Liver (tissue), 9 donors: Measurements from ENCODE around the gene ADAMTS19. TPM values are rescaled to one million over a fixed set of nuclear protein-coding genes. Genes with fewer than 3 reads are reported as not detected.

Source experiments
- DNase-seq: peaks from one replicate; pipeline ENCODE4 v3.0.0-alpha.2; 2017; ENCODE audit warnings: low spot score
- H3K27ac ChIP-seq, 2 donors: one replicate each; pipeline ENCODE4 v1.7.0; 2013; ENCODE audit warnings: inconsistent platforms in 2 of 2, low read length in 2 of 2, control low read depth in 1 of 2, low read depth in 1 of 2, mild to moderate bottlenecking in 1 of 2
- H3K27me3 ChIP-seq, 4 donors: one replicate each; pipeline versions ENCODE4 v1.6.1 to v1.7.0; 2013; ENCODE audit warnings: low read length in 3 of 4, inconsistent platforms in 1 of 4, mild to moderate bottlenecking in 1 of 4, moderate library complexity in 1 of 4; ENCODE audit not compliant: control insufficient read depth in 4 of 4, insufficient read depth in 4 of 4
- H3K36me3 ChIP-seq, 4 donors: one replicate each; pipeline versions ENCODE4 v1.6.1 to v1.7.0; 2013; ENCODE audit warnings: low read length in 3 of 4, mild to moderate bottlenecking in 3 of 4, low read depth in 1 of 4, moderate library complexity in 1 of 4; ENCODE audit not compliant: control insufficient read depth in 4 of 4, insufficient read depth in 3 of 4
- H3K4me1 ChIP-seq, 4 donors: one replicate each; pipeline versions ENCODE4 v1.6.1 to v1.7.0; 2013; ENCODE audit warnings: low read length in 3 of 4, mild to moderate bottlenecking in 3 of 4, moderate library complexity in 1 of 4; ENCODE audit not compliant: control insufficient read depth in 4 of 4, insufficient read depth in 4 of 4
- H3K4me3 ChIP-seq, 3 donors: one replicate each; pipeline versions ENCODE4 v1.6.1 to v1.7.0; 2013; ENCODE audit warnings: low read length in 3 of 3, control low read depth in 1 of 3, low read depth in 1 of 3, mild to moderate bottlenecking in 1 of 3
- H3K9ac ChIP-seq, 2 donors: one replicate each; pipeline ENCODE4 v1.7.0; 2013; ENCODE audit warnings: low read length in 2 of 2, mild to moderate bottlenecking in 2 of 2, moderate library complexity in 2 of 2, control low read depth in 1 of 2, low read depth in 1 of 2
- H3K9me3 ChIP-seq, 4 donors: one replicate each; pipeline versions ENCODE4 v1.6.1 to v1.7.0; 2013; ENCODE audit warnings: low read length in 3 of 4; ENCODE audit not compliant: control insufficient read depth in 4 of 4
- EGR1 ChIP-seq, 2 donors: IDR thresholded peaks; 2 replicates each; pipeline ENCODE4 v1.6.1; 2016 to 2018; ENCODE audit warnings: antibody characterized with exemption in 2 of 2, low read depth in 2 of 2
- FOXA1 ChIP-seq: IDR thresholded peaks from 2 replicates; pipeline ENCODE4 v1.6.1; 2016; ENCODE audit warnings: antibody characterized with exemption
- FOXA2 ChIP-seq: IDR thresholded peaks from 2 replicates; pipeline ENCODE4 v1.6.1; 2016; ENCODE audit warnings: antibody characterized with exemption
- GABPA ChIP-seq, 2 donors: IDR thresholded peaks in 1 of 2; conservative IDR thresholded peaks in 1 of 2; 2 replicates each; pipeline ENCODE4 v1.6.1; 2016; ENCODE audit warnings: antibody characterized with exemption in 2 of 2, mild to moderate bottlenecking in 1 of 2, moderate library complexity in 1 of 2
- HNF4A ChIP-seq, 2 donors: conservative IDR thresholded peaks; 2 replicates each; pipeline ENCODE4 v1.6.1; 2016; ENCODE audit warnings: antibody characterized with exemption in 2 of 2, mild to moderate bottlenecking in 2 of 2
- HNF4G ChIP-seq: IDR thresholded peaks from 2 replicates; pipeline ENCODE4 v1.6.1; 2016; ENCODE audit warnings: antibody characterized with exemption
- JUND ChIP-seq, 2 donors: IDR thresholded peaks; 2 replicates each; pipeline ENCODE4 v1.6.1; 2016; ENCODE audit warnings: antibody characterized with exemption in 2 of 2
- NR2F2 ChIP-seq: IDR thresholded peaks from 2 replicates; pipeline ENCODE4 v1.6.1; 2016; ENCODE audit warnings: antibody characterized with exemption
- RAD21 ChIP-seq, 2 donors: IDR thresholded peaks; 2 replicates each; pipeline ENCODE4 v1.6.1; 2016; ENCODE audit warnings: antibody characterized with exemption in 2 of 2, mild to moderate bottlenecking in 2 of 2
- RXRA ChIP-seq, 2 donors: IDR thresholded peaks; 2 replicates each; pipeline ENCODE4 v1.6.1; 2017 to 2018; ENCODE audit warnings: antibody characterized with exemption in 2 of 2, mild to moderate bottlenecking in 1 of 2
- SP1 ChIP-seq: IDR thresholded peaks from 2 replicates; pipeline ENCODE4 v1.6.1; 2018; ENCODE audit warnings: antibody characterized with exemption, mild to moderate bottlenecking
- TAF1 ChIP-seq: conservative IDR thresholded peaks from 2 replicates; pipeline ENCODE4 v1.6.1; 2016; ENCODE audit warnings: antibody characterized with exemption, mild to moderate bottlenecking
- YY1 ChIP-seq: IDR thresholded peaks from 2 replicates; pipeline ENCODE4 v1.6.1; 2016; ENCODE audit warnings: antibody characterized with exemption, mild to moderate bottlenecking
- WGBS: extraction: QIAGEN DNeasy Blood & Tissue Kit; methylation state at CpG from one replicate; pipeline ENCODE4 v1.1.7; 2013; 5-methylcytosine and 5-hydroxymethylcytosine counted together
- polyA plus RNA-seq, 2 donors: library from polyadenylated mRNA; stranded (reverse) in 1 of 2; unstranded in 1 of 2; fragments of 200-250 nt in 1 of 2; fragments of >200 nt in 1 of 2; fragmentation: Nextera tagmentation in 1 of 2; extraction: Ambion mirVana in 1 of 2; gene quantifications; one replicate each; pipeline versions ENCODE4 v1.2.1 to v1.2.3, GENCODE V29; 2013 to 2015
- total RNA-seq, 2 donors: library from RNA; depleted of rRNA; stranded (reverse); fragments of >200 nt; gene quantifications; one replicate each; pipeline ENCODE4 v1.2.3, GENCODE V29; 2014
- TF ChIP-seq, protein P1 (sequence below): IDR thresholded peaks from 2 replicates; pipeline ENCODE4 v1.6.1; 2016; ENCODE audit warnings: antibody characterized with exemption, mild to moderate bottlenecking
- TF ChIP-seq, protein P2 (sequence below): IDR thresholded peaks from 2 replicates; pipeline ENCODE4 v1.6.1; 2016; ENCODE audit warnings: antibody characterized with exemption
- TF ChIP-seq, protein P3 (sequence below): IDR thresholded peaks from 2 replicates; pipeline ENCODE4 v1.6.1; 2016; ENCODE audit warnings: antibody characterized with exemption
- TF ChIP-seq, protein P4 (sequence below): IDR thresholded peaks from 2 replicates; pipeline ENCODE4 v1.6.1; 2016; ENCODE audit warnings: antibody characterized with exemption
- donor health status: healthy.
- donor health status: healthy.
- donor health status: healthy.
- donor health status: healthy.
- donor health status: healthy.

ADAMTS19 gene
- total and polyA plus RNA-seq, 4 donors: 0.09 TPM; not detected in 3

DNA sequence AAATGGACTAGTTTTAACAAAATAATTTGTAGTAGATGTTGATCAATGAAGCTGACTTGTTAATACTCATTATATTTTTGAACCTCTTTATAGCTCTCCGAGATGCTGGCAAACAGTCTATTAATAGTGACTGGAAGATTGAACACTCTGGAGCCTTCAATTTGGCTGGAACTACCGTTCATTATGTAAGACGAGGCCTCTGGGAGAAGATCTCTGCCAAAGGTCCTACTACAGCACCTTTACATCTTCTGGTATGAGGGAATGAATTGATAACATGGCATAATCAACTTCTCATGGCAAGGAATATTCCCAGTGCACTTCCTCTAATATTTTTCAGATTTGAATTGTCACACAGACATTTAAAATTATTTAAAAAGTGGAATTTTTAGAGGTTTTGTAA, 219.6 kb downstream of the ADAMTS19 start:
- no peak overlapping the region for H3K9ac ChIP-seq
- peaks cover 0 to 3% (median 0%) of the 10 kb centered on the region in 4 donors for H3K27me3 ChIP-seq
- no peak overlapping the region for H3K4me3 ChIP-seq
- no peak overlapping the region for H3K27ac ChIP-seq
- TF ChIP-seq HNF4A (conservative IDR thresholded peaks at IDR 0.05): no peak
- TF ChIP-seq RXRA (IDR thresholded peaks at IDR 0.05): no peak
- TF ChIP-seq GABPA (IDR thresholded peaks at IDR 0.05 in 1 of 2, conservative IDR thresholded peaks at IDR 0.05 in 1 of 2): no peak
- TF ChIP-seq, protein P1, sequence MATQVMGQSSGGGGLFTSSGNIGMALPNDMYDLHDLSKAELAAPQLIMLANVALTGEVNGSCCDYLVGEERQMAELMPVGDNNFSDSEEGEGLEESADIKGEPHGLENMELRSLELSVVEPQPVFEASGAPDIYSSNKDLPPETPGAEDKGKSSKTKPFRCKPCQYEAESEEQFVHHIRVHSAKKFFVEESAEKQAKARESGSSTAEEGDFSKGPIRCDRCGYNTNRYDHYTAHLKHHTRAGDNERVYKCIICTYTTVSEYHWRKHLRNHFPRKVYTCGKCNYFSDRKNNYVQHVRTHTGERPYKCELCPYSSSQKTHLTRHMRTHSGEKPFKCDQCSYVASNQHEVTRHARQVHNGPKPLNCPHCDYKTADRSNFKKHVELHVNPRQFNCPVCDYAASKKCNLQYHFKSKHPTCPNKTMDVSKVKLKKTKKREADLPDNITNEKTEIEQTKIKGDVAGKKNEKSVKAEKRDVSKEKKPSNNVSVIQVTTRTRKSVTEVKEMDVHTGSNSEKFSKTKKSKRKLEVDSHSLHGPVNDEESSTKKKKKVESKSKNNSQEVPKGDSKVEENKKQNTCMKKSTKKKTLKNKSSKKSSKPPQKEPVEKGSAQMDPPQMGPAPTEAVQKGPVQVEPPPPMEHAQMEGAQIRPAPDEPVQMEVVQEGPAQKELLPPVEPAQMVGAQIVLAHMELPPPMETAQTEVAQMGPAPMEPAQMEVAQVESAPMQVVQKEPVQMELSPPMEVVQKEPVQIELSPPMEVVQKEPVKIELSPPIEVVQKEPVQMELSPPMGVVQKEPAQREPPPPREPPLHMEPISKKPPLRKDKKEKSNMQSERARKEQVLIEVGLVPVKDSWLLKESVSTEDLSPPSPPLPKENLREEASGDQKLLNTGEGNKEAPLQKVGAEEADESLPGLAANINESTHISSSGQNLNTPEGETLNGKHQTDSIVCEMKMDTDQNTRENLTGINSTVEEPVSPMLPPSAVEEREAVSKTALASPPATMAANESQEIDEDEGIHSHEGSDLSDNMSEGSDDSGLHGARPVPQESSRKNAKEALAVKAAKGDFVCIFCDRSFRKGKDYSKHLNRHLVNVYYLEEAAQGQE: no peak
- TF ChIP-seq, protein P2, sequence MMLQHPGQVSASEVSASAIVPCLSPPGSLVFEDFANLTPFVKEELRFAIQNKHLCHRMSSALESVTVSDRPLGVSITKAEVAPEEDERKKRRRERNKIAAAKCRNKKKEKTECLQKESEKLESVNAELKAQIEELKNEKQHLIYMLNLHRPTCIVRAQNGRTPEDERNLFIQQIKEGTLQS: no peak
- TF ChIP-seq RAD21 (IDR thresholded peaks at IDR 0.05): no peak
- TF ChIP-seq EGR1 (IDR thresholded peaks at IDR 0.05; ENCODE audit: low read depth in 2 of 2): no peak
- TF ChIP-seq, protein P3, sequence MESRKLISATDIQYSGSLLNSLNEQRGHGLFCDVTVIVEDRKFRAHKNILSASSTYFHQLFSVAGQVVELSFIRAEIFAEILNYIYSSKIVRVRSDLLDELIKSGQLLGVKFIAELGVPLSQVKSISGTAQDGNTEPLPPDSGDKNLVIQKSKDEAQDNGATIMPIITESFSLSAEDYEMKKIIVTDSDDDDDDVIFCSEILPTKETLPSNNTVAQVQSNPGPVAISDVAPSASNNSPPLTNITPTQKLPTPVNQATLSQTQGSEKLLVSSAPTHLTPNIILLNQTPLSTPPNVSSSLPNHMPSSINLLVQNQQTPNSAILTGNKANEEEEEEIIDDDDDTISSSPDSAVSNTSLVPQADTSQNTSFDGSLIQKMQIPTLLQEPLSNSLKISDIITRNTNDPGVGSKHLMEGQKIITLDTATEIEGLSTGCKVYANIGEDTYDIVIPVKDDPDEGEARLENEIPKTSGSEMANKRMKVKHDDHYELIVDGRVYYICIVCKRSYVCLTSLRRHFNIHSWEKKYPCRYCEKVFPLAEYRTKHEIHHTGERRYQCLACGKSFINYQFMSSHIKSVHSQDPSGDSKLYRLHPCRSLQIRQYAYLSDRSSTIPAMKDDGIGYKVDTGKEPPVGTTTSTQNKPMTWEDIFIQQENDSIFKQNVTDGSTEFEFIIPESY: no peak
- no peak for TF ChIP-seq NR2F2
- TF ChIP-seq FOXA1: no peak
- TF ChIP-seq, protein P4, sequence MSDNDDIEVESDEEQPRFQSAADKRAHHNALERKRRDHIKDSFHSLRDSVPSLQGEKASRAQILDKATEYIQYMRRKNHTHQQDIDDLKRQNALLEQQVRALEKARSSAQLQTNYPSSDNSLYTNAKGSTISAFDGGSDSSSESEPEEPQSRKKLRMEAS: no peak
- no peak for TF ChIP-seq FOXA2
- no peak for TF ChIP-seq TAF1
- DNase-seq: no peak
- H3K9me3 ChIP-seq: no peaks in the 10 kb centered on the region
- WGBS: 54% methylated on average over 3 of the region's 3 CpGs
- no peaks in the 10 kb centered on the region for H3K4me1 ChIP-seq
- no peaks in the 10 kb centered on the region for H3K36me3 ChIP-seq

DNA sequence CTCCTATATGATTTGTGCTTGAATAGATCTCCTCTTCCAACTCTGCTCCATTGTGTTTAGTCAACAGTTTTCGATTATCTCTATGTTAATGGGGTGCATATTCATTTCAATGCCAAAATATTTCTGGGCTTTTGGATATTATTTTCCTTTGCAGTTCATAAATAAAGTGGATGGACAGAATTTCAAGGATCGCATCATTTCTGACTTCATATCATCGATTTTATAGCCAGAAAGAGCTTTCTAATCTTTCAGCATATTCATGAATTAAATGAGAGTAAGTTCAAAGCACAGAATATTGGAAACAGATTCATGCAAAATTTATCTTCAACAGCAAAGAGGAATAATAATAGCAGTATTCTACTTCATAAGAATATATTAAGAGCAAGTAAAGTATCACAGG, 227.8 kb downstream of the ADAMTS19 start:
- H3K36me3 ChIP-seq: no peaks in the 10 kb centered on the region
- no peak overlapping the region for H3K4me3 ChIP-seq
- peaks cover 0 to 3% (median 0%) of the 10 kb centered on the region in 4 donors for H3K27me3 ChIP-seq
- no peak for DNase-seq
- 76% methylated on average over 3 of the region's 3 CpGs for WGBS
- H3K27ac ChIP-seq: no peak overlapping the region
- H3K9me3 ChIP-seq: no peaks in the 10 kb centered on the region
- H3K9ac ChIP-seq: no peak overlapping the region
- TF ChIP-seq, protein P3: no peak
- TF ChIP-seq JUND (IDR thresholded peaks at IDR 0.05) (no peak), SP1 (no peak), HNF4G (no peak), GABPA (IDR thresholded peaks at IDR 0.05 in 1 of 2, conservative IDR thresholded peaks at IDR 0.05 in 1 of 2) (no peak), RAD21 (IDR thresholded peaks at IDR 0.05) (no peak), RXRA (IDR thresholded peaks at IDR 0.05) (no peak), HNF4A (conservative IDR thresholded peaks at IDR 0.05) (no peak), EGR1 (IDR thresholded peaks at IDR 0.05; ENCODE audit: low read depth in 2 of 2) (no peak), TAF1 (no peak), YY1 (no peak)
- TF ChIP-seq, protein P1: no peak
- TF ChIP-seq, protein P2: no peak
- TF ChIP-seq, protein P4: no peak
- H3K4me1 ChIP-seq: no peaks in the 10 kb centered on the region
